GM12873 (cell line): Measurements from ENCODE around the gene RBP5.

ENCODE experiments used
- TF ChIP-seq, protein P1 (sequence below): IDR thresholded peaks from 2 replicates; pipeline ENCODE4 v1.5.1; 2012; ENCODE audit warnings: low read depth, mild to moderate bottlenecking, moderate library complexity, low read length, control low read depth; ENCODE audit not compliant: insufficient read depth; ENCODE audit errors: missing control alignments

The RBP5 gene

DNA sequence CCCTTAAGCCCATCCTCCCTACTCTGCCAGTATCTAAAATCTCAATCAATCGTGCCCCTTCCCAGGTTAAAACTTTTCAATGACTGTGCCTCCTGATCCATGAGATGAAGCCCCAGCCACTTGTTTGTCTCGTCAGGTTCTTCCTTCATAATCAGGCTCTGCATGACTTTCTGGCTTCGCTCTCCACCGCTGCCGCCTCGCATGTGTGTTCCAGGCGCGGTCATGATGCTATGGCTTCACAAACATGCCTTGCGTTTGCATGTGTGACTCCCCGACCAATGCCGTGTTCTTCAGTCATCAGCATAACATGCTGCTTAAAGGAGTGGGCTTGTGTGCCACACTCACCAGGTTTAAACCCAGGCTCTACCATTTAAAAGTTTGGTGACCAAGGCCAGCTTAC lies 14.7 kb downstream of the RBP5 start:
- TF ChIP-seq, protein P1, sequence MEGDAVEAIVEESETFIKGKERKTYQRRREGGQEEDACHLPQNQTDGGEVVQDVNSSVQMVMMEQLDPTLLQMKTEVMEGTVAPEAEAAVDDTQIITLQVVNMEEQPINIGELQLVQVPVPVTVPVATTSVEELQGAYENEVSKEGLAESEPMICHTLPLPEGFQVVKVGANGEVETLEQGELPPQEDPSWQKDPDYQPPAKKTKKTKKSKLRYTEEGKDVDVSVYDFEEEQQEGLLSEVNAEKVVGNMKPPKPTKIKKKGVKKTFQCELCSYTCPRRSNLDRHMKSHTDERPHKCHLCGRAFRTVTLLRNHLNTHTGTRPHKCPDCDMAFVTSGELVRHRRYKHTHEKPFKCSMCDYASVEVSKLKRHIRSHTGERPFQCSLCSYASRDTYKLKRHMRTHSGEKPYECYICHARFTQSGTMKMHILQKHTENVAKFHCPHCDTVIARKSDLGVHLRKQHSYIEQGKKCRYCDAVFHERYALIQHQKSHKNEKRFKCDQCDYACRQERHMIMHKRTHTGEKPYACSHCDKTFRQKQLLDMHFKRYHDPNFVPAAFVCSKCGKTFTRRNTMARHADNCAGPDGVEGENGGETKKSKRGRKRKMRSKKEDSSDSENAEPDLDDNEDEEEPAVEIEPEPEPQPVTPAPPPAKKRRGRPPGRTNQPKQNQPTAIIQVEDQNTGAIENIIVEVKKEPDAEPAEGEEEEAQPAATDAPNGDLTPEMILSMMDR: no peak

DNA sequence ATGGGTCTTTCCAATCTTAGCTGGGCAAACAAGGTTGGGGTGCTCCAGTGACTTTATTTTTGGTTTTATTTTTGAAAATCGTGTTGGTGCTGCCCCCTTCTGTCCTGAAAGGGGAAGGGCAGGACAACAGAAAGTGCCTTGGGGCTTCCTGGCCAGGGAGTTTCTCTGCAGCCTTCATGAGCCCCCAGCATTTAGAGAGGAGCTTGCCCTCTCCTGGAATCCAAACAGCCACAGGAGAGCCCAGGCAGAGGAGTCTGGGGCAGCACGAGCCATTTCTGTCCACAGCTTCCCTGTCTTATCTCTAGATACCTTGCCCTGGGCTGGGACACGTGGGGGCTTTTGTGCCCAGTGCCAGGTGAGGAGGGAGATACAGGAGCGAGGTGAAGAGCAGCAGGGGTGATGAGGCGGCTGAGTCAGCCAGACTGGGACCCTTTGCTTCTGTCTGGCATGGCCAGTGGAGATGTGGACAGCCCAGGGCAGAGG lies 15.3 kb downstream of the RBP5 start:
- TF ChIP-seq, protein P1: peak; percentile 84

DNA sequence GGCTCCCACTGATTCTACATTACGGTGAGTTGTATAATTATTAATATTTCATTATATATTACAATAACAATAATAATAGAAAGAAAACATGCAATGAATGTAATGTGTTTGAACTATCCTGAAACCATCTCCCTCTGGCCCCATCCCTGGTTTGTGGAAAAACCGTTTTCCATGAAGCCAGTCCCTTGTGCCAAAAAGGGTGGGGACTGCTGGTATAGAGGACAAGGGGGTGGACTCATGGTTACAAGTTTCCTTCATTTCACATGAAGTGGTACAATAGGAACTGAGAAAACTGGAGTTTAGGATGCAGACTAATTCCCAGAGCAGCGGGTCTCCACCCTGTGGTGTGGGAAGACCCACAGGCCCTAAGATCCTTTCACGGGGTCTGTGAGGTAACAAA lies 16.6 kb downstream of the RBP5 start:
- TF ChIP-seq, protein P1: no peak

DNA sequence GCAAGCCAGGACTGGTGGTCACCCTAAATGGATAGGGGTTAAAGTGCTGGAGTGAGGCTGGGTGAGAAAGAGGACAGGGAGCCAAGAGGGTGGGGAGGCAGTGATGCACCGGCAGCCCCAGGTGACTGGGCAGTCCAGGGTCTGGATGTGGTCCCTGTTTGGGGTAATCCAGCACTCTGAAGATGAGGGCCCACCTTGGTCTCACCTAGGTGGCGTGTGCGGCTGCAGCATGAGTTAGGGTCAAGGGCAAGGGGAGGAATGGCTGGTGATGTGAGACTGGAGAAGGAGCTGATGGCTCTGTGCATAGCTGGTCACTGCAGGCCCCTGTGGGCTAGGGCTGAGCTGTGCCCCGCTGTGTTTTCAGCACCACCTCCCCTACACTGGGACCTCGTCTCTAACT lies 18.0 kb downstream of the RBP5 start:
- TF ChIP-seq, protein P1: no peak

DNA sequence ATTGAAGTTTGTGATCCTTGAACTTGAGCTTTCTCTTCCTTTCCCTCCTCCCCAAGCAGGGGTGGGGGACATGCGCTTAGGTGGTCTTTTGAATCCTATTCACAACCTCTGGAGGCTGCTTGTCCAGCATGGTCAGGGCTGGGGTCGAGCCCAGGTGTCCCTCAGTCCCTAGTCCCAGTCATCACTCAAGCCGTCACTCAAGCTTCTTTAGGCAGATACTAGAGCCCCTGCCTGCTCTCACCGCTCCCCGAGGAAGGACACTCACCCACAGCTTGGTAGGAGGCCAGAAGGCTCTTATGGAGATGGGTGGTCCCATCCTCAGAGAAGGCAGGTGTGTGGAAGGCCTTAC lies 19.1 kb downstream of the RBP5 start:
- TF ChIP-seq, protein P1: no peak

DNA sequence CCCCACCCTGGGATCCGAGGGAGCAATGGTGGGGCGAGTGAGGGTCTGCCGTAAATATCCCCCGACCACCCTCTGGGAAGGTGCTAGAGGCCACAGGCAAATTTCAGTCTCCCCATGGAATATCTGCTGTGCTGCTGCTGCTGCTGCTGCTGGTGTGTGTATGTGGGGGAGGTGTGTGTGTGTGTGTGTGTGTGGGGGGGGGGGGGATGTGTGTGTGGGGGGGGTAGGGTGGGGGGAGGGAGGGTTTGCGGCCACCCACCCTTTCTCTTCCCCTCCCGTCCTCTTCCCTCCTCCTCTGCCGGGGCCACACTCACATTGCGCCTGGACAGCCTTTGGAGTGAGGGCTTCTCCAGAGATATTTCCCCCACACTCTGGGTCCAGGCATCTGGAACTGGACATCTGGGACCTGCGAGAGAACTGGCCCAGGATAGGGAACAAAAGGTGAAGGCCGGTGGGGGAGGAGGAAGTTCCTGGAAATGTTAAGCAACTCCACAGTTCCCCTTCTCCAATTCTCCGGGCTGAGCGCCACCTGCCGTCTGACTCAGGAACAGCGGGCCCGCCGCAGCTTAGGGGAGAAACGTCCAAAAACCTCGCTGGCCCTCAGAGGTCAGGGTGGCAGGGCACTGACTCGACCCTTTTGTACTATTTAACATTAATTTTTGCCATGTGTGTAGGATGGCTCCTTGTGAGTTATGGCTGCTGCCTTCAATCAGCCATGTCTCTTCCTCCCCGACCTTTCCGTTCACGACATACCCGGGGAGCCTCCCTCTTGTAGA lies 19.7 kb downstream of the RBP5 start, which contains the start of gene C1RL:
TSS of gene C1RL (minus strand) at position 419 of the 776 bp plus-strand sequence. CDS start at position 385, 34 bp downstream.
- TF ChIP-seq, protein P1: peak; percentile 96

DNA sequence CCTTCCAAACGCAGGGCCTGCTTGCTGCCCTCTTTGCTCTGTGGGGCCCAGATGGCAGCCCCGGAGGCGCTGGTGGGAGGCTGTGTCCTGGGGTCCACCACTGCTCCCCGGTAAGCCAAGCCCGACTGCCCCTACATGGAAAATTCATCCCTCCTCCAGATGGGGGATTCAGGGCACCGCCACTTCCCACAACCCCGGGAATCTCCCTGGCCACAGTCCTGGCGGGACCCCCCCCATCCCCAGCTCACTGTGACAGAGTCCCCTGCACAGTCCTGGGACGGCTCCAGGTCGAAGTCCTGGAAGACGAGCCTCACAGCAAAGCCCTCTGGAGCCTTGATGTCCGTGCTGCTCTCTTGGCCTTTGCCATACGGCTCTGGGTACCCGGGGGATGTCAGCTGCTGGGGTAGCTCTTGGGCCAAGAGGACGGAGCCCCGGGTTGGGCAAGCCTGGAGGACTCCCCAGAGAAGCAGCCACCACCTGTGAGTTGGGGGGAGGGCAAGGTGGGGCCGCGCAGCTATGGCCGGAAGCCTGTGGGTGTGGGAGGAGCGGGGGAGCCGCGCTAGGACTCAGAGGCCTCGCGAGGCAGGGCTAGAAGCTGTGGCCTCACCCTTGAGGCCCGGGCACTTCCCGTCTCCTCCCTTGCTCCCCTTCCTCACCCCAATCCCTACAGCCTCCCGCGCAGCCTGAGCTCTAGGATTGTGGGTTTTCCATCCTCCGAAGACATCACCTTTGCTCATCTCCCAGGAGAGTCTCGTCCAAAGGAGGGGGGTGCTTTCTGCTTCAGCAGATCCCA lies 20.5 kb downstream of the RBP5 start:
- TF ChIP-seq, protein P1: no peak
